GM23248 (cell line): ENCODE measurements around the gene WDR4.

ENCODE experiments used
- EZH2 ChIP-seq: fragments of 200-600 bp; sonication (generic); IDR thresholded peaks from 2 replicates; pipeline ENCODE4 v1.6.1; 2018; ENCODE audit warnings: antibody characterized with exemption, mild to moderate bottlenecking; ENCODE audit not compliant: insufficient read depth, poor library complexity, severe bottlenecking
- EZH2phosphoT487 ChIP-seq: fragments of 200-600 bp; sonication (generic); IDR thresholded peaks from 2 replicates; pipeline ENCODE4 v1.6.1; 2018; ENCODE audit warnings: antibody characterized with exemption, moderate library complexity, mild to moderate bottlenecking, low read depth; ENCODE audit not compliant: insufficient read depth

GRCh38 chr21:42923553-42924432, 44.5 kb upstream of the WDR4 start:
- TF ChIP-seq EZH2, result no peak
- no peak for TF ChIP-seq EZH2phosphoT487
